Upper lobe of right lung (tissue), 1 donor: ENCODE data around the gene TM4SF5. TPM values are rescaled to one million over a fixed set of nuclear protein-coding genes. Genes with fewer than 3 reads are reported as not detected.

Experiments
- ATAC-seq: fragments of 200-7000 bp; cut with Tn5 transposase; one replicate; pipeline ENCODE4 v1.9.1; 2020; ENCODE audit warnings: mild to moderate bottlenecking, moderate library complexity
- DNase-seq: peaks from one replicate; pipeline ENCODE4 v3.0.0-alpha.2; 2020
- H3K27ac ChIP-seq: fragments of 200-600 bp; one replicate; pipeline ENCODE4 v1.8.0; 2022
- H3K27me3 ChIP-seq: fragments of 200-600 bp; one replicate; pipeline ENCODE4 v1.8.0; 2022; ENCODE audit warnings: mild to moderate bottlenecking
- H3K36me3 ChIP-seq: fragments of 200-600 bp; one replicate; pipeline ENCODE4 v1.8.0; 2022
- H3K4me1 ChIP-seq: fragments of 200-600 bp; one replicate; pipeline ENCODE4 v1.8.0; 2022
- H3K4me3 ChIP-seq: fragments of 200-600 bp; one replicate; pipeline ENCODE4 v1.8.0; 2022; ENCODE audit warnings: mild to moderate bottlenecking
- H3K9me3 ChIP-seq: fragments of 200-600 bp; one replicate; pipeline ENCODE4 v1.8.0; 2022
- CTCF ChIP-seq: fragments of 200-600 bp; IDR thresholded peaks from one replicate; pipeline ENCODE4 v1.8.0; 2022; ENCODE audit warnings: antibody characterized with exemption
- intact Hi-C: fragments of 100-400 bp; cut with DNase I; formaldehyde crosslinking; loops from one replicate; pipeline ENCODE4 v1.11.0; 2022
- total RNA-seq: library from RNA; stranded (reverse); fragmentation: NEBNext Ultra II Directional; extraction: Animal tissue kit (Norgen Biotek cat#: 25700); gene quantifications from one replicate; pipeline ENCODE4 v1.2.1, GENCODE V29; 2021
- donor health status: DM: no; HTN: yes; CAD: no; lungs with severe emphysema.

The TM4SF5 gene
- total RNA-seq, 1 donor from 2014 or later, result not detected

GRCh38 chr17:4786516-4786915 is 14.8 kb downstream of the TM4SF5 start:
- Histone ChIP-seq H3K9me3 (no peaks in the 10 kb centered on the region), H3K4me3 (peak overlapping the region; percentile 19), H3K27me3 (peaks cover 35% of the 10 kb centered on the region), H3K27ac (no peak overlapping the region), H3K36me3 (no peaks in the 10 kb centered on the region), H3K4me1 (peaks cover 44% of the 10 kb centered on the region)
- no peak for TF ChIP-seq CTCF
- intact Hi-C loops, result loop anchor here (10.0 kb wide), 1 partner anchor 52 kb away; the partner anchor contains the start of genes CXCL16, MED11 and ZMYND15
- no peak for ATAC-seq
- no peak for DNase-seq

DNA sequence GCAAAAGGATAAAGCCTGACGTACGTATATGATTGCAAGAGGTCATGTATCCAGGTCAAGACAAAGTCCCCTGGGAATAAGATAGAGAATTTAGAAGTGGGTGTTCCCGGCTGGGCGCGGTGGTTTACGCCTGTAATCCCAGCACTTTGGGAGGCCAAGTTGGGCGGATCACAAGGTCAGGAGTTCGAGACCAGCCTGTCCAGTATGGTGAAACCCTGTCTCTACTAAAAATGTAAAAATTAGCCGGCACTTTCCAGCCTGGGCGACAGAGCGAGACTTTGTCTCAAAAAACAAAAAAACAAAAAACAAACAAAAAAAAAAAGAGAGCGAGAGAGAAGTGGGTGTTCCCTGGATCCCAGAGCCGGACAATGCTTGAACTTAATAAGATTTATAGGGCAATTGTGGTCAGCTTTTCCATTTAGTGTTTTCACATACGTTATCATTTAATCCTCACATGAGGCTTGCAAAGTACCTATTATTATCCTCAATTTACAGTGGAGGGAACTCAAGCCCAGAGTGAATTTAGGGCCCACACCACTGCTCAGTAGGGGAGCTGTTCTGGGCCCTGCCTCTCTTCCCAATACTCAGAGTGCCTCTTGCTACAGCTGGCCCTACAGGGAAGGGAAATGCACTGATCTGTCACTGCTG is 16.6 kb downstream of the TM4SF5 start:
- H3K27me3 ChIP-seq, result peaks cover 26% of the 10 kb centered on the region
- H3K36me3 ChIP-seq, result no peaks in the 10 kb centered on the region
- peak overlapping the region; percentile 85 for H3K4me3 ChIP-seq
- intact Hi-C loops, result loop anchor here (10.0 kb wide), 1 partner anchor 53 kb away; the partner anchor contains the start of genes CXCL16, MED11 and ZMYND15
- TF ChIP-seq CTCF, result no peak
- ATAC-seq (no peak), DNase-seq (no peak)
- H3K9me3 ChIP-seq, result no peaks in the 10 kb centered on the region
- H3K4me1 ChIP-seq, result peaks cover 44% of the 10 kb centered on the region
- peak overlapping the region; percentile 90 for H3K27ac ChIP-seq

DNA sequence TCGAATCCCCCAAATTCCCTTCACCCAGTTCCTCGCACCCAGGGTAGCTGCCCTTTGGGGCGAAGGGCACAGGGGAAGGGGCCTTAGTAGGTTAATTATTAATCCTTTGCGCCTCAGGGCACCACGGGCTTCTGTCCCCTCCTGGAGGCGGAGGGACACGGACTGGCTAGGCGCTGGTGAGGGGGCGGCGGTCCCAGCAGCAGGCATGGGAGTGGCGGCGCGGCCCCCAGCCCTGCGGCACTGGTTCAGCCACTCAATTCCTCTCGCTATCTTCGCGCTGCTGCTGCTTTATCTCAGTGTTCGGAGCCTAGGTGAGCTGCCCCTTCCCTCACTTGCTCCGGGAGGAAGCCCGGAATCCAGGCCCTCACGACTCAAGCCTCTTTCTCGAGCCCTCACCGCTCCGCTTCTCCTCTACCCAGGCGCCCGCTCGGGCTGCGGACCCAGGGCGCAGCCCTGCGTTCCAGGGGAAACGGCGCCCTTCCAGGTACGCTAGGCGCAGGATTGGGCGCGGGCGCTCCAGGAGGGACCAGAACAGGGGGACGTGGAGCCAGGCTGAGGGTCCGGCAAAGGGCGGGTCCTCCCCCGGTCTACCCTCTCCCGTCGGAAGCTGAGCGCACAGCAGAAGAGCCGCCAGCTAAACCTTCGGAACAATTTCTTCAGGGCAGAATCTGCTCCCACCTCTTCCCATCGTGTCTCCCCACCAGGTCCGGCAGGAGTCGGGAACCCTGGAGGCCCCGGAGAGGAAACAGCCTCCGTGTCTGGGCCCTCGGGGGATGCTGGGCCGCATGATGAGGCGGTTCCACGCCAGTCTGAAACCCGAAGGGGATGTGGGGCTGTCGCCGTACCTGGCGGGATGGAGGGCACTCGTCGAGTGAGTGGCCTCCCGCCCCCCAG is 17.4 kb downstream of the TM4SF5 start, which contains the start of gene GLTPD2:
TSS of gene GLTPD2 (plus strand) at position 158 of the 894 bp plus-strand sequence. CDS start at position 206, 48 bp downstream.
- Histone ChIP-seq H3K27ac (peak within 1 kb of the TSS; percentile 90), H3K27me3 (peaks cover 18% of the 10 kb centered on the region), H3K9me3 (no peaks in the 10 kb centered on the region), H3K4me1 (peaks cover 44% of the 10 kb centered on the region), H3K4me3 (peak within 1 kb of the TSS; percentile 85), H3K36me3 (no peaks in the 10 kb centered on the region)
- ATAC-seq (no peak), DNase-seq (no peak)
- TF ChIP-seq CTCF, result no peak
- intact Hi-C loops, result loop anchor here (10.0 kb wide), 1 partner anchor 54 kb away; the partner anchor contains the start of genes CXCL16, MED11 and ZMYND15

GRCh38 chr17:4789701-4789950 is 17.9 kb downstream of the TM4SF5 start:
- intact Hi-C loops, result loop anchor here (10.0 kb wide), 1 partner anchor 55 kb away; the partner anchor contains the start of genes CXCL16, MED11 and ZMYND15
- no peak for TF ChIP-seq CTCF
- peak overlapping the region; percentile 90 for H3K27ac ChIP-seq
- peak overlapping the region; percentile 85 for H3K4me3 ChIP-seq
- H3K36me3 ChIP-seq, result no peaks in the 10 kb centered on the region
- peaks cover 12% of the 10 kb centered on the region for H3K27me3 ChIP-seq
- ATAC-seq (no peak), DNase-seq (no peak)
- H3K9me3 ChIP-seq, result no peaks in the 10 kb centered on the region
- H3K4me1 ChIP-seq, result peaks cover 44% of the 10 kb centered on the region

GRCh38 chr17:4789951-4790704 is 18.4 kb downstream of the TM4SF5 start:
- peak; percentile 68 for TF ChIP-seq CTCF
- H3K27ac ChIP-seq, result peak overlapping the region; percentile 90
- peak overlapping the region; percentile 85 for H3K4me3 ChIP-seq
- ATAC-seq, result peak; percentile 95
- peaks cover 7% of the 10 kb centered on the region for H3K27me3 ChIP-seq
- no peaks in the 10 kb centered on the region for H3K9me3 ChIP-seq
- intact Hi-C loops, result loop anchor here (10.0 kb wide), 1 partner anchor 55 kb away; the partner anchor contains the start of genes CXCL16, MED11 and ZMYND15
- peak; percentile 95 for DNase-seq
- H3K4me1 ChIP-seq, result peaks cover 43% of the 10 kb centered on the region
- H3K36me3 ChIP-seq, result no peaks in the 10 kb centered on the region
